H9 (cell line): ENCODE measurements around the gene ROBO1. TPM values are rescaled to one million over a fixed set of nuclear protein-coding genes. Genes with fewer than 3 reads are reported as not detected.

Experiments used
- DNase-seq: peaks from one replicate; pipeline ENCODE4 v3.0.0-alpha.2; 2017
- H2AFZ ChIP-seq: one replicate; pipeline ENCODE4 v1.6.1; 2013; ENCODE audit warnings: mild to moderate bottlenecking, low read length, control low read depth, moderate library complexity
- H2AK5ac ChIP-seq: 2 replicates; pipeline ENCODE4 v1.6.1; 2013; ENCODE audit warnings: low read length, control low read depth, mixed read lengths; ENCODE audit not compliant: insufficient read length
- H2BK120ac ChIP-seq: one replicate; pipeline ENCODE4 v1.6.1; 2013; ENCODE audit warnings: low read depth, mild to moderate bottlenecking, low read length, control low read depth, inconsistent platforms; ENCODE audit not compliant: poor library complexity, severe bottlenecking
- H2BK12ac ChIP-seq: 2 replicates; pipeline ENCODE4 v1.6.1; 2013; ENCODE audit warnings: low read length, control low read depth, mixed read lengths, low read depth; ENCODE audit not compliant: insufficient read length
- H2BK15ac ChIP-seq: 2 replicates; pipeline ENCODE4 v1.6.1; 2013; ENCODE audit warnings: low read depth, low read length, control low read depth
- H2BK20ac ChIP-seq: one replicate; pipeline ENCODE4 v1.6.1; 2013; ENCODE audit warnings: low read depth, mild to moderate bottlenecking, low read length, control low read depth, inconsistent platforms; ENCODE audit not compliant: poor library complexity, severe bottlenecking
- H2BK5ac ChIP-seq: 2 replicates; pipeline ENCODE4 v1.6.1; 2013; ENCODE audit warnings: low read length, control low read depth, mixed read lengths; ENCODE audit not compliant: insufficient read length
- H3K14ac ChIP-seq: 2 replicates; pipeline ENCODE4 v1.6.1; 2013; ENCODE audit warnings: low read length, control low read depth; ENCODE audit not compliant: insufficient read depth
- H3K18ac ChIP-seq: 2 replicates; pipeline ENCODE4 v1.6.1; 2013; ENCODE audit warnings: low read depth, mild to moderate bottlenecking, mixed read lengths, low read length, control low read depth; ENCODE audit not compliant: insufficient read length
- H3K23ac ChIP-seq: 2 replicates; pipeline ENCODE4 v1.6.1; 2013; ENCODE audit warnings: low read length, control low read depth, mixed read lengths, low read depth; ENCODE audit not compliant: insufficient read length
- H3K23me2 ChIP-seq: 2 replicates; pipeline ENCODE4 v1.6.1; 2013; ENCODE audit warnings: low read depth, mild to moderate bottlenecking, mixed read lengths, low read length, control low read depth; ENCODE audit not compliant: insufficient read length, poor library complexity, severe bottlenecking
- H3K27ac ChIP-seq: 2 replicates; pipeline ENCODE4 v1.5.1; 2013; ENCODE audit warnings: low read length, control low read depth, mixed read lengths, low read depth; ENCODE audit not compliant: insufficient read length
- H3K27me3 ChIP-seq: 2 replicates; pipeline ENCODE4 v1.6.1; 2013; ENCODE audit warnings: low read length, control low read depth, inconsistent platforms; ENCODE audit not compliant: insufficient read depth
- H3K4ac ChIP-seq: 2 replicates; pipeline ENCODE4 v1.6.1; 2013; ENCODE audit warnings: low read depth, mild to moderate bottlenecking, control low read depth, inconsistent platforms, low read length, moderate library complexity
- H3K4me1 ChIP-seq: 2 replicates; pipeline ENCODE4 v1.6.1; 2013; ENCODE audit warnings: low read length, control low read depth, inconsistent platforms; ENCODE audit not compliant: insufficient read depth
- H3K4me2 ChIP-seq: 2 replicates; pipeline ENCODE4 v1.6.1; 2013; ENCODE audit warnings: low read length, control low read depth, mixed read lengths; ENCODE audit not compliant: insufficient read length, insufficient read depth
- H3K56ac ChIP-seq: 2 replicates; pipeline ENCODE4 v1.6.1; 2013; ENCODE audit warnings: low read depth, mild to moderate bottlenecking, mixed read lengths, low read length, control low read depth; ENCODE audit not compliant: insufficient read length
- H3K79me1 ChIP-seq: 2 replicates; pipeline ENCODE4 v1.6.1; 2013; ENCODE audit warnings: low read depth, mild to moderate bottlenecking, moderate library complexity, low read length, control low read depth, inconsistent platforms; ENCODE audit not compliant: insufficient read depth, poor library complexity, severe bottlenecking
- H3K79me2 ChIP-seq: 2 replicates; pipeline ENCODE4 v1.6.1; 2013; ENCODE audit warnings: low read length, control low read depth, inconsistent platforms; ENCODE audit not compliant: insufficient read depth
- H3K9ac ChIP-seq: 2 replicates; pipeline ENCODE4 v1.6.1; 2013; ENCODE audit warnings: low read length, control low read depth, mixed read lengths; ENCODE audit not compliant: insufficient read length; ENCODE audit errors: extremely low read depth
- H3K9me3 ChIP-seq: one replicate; pipeline ENCODE4 v1.6.1; 2013; ENCODE audit warnings: low read depth, low read length, inconsistent platforms; ENCODE audit not compliant: control insufficient read depth
- H3T11ph ChIP-seq: one replicate; pipeline ENCODE4 v1.6.1; 2013; ENCODE audit warnings: mild to moderate bottlenecking, low read length, control low read depth, inconsistent platforms
- H4K20me1 ChIP-seq: one replicate; pipeline ENCODE4 v1.6.1; 2013; ENCODE audit not compliant: control insufficient read depth, insufficient read length, insufficient read depth
- H4K5ac ChIP-seq: 2 replicates; pipeline ENCODE4 v1.6.1; 2013; ENCODE audit warnings: low read depth, mild to moderate bottlenecking, mixed read lengths, low read length, control low read depth; ENCODE audit not compliant: insufficient read length
- H4K8ac ChIP-seq: replicated peaks from 2 replicates; pipeline ENCODE4 v1.6.1; 2013; ENCODE audit warnings: low read length, control low read depth, mixed read lengths, low read depth; ENCODE audit not compliant: insufficient read length
- H4K91ac ChIP-seq: 2 replicates; pipeline ENCODE4 v1.6.1; 2013; ENCODE audit warnings: low read depth, mild to moderate bottlenecking, moderate library complexity, mixed read lengths, low read length, control low read depth; ENCODE audit not compliant: insufficient read length
- H3K27ac Mint-ChIP-seq, 3 experiments: 2 replicates in 2 of 3; 3 replicates in 1 of 3; pipeline ENCODE4 v1.8.0; 2020 to 2021; ENCODE audit warnings: mixed read lengths in 3 of 3, mild to moderate bottlenecking in 1 of 3, moderate library complexity in 1 of 3
- H3K27me3 Mint-ChIP-seq: 2 replicates; pipeline ENCODE4 v1.8.0; 2021; ENCODE audit warnings: low read depth, mild to moderate bottlenecking, moderate library complexity, mixed read lengths
- H3K36me3 Mint-ChIP-seq, 3 experiments: 2 replicates in 2 of 3; 3 replicates in 1 of 3; pipeline ENCODE4 v1.8.0; 2020 to 2021; ENCODE audit warnings: low read depth in 3 of 3, mixed read lengths in 3 of 3; ENCODE audit not compliant: insufficient read depth in 1 of 3
- H3K4me1 Mint-ChIP-seq, 2 experiments: 2 replicates each; pipeline ENCODE4 v1.8.0; 2020; ENCODE audit warnings: mixed read lengths in 2 of 2
- H3K4me3 Mint-ChIP-seq, 2 experiments: 2 replicates in 1 of 2; 3 replicates in 1 of 2; pipeline ENCODE4 v1.8.0; 2020 to 2021; ENCODE audit warnings: mild to moderate bottlenecking in 2 of 2, mixed read lengths in 2 of 2, moderate library complexity in 1 of 2
- H3K9me3 Mint-ChIP-seq, 2 experiments: 2 replicates in 1 of 2; 3 replicates in 1 of 2; pipeline ENCODE4 v1.8.0; 2020; ENCODE audit warnings: mild to moderate bottlenecking in 2 of 2, mixed read lengths in 2 of 2, moderate library complexity in 1 of 2
- WGBS: extraction: QIAGEN DNeasy Blood & Tissue Kit; methylation state at CpG from one replicate; pipeline ENCODE4 v1.1.7; 2013; ENCODE audit warnings: missing lambda C conversion rate, low lambda C conversion rate, mixed read lengths; ENCODE audit not compliant: insufficient read length; ENCODE audit errors: extremely low coverage; 5-methylcytosine and 5-hydroxymethylcytosine counted together
- total RNA-seq: library from RNA; stranded (reverse); gene quantifications from 2 replicates; pipeline ENCODE4 v1.2.1, GENCODE V29; 2021
- TF ChIP-seq, protein P1 (sequence below): fragments of 200-600 bp; sonication (generic); conservative IDR thresholded peaks from 3 replicates; pipeline ENCODE4 v1.8.0; 2021; ENCODE audit warnings: antibody characterized with exemption, mild to moderate bottlenecking

ROBO1 gene
- total RNA-seq, 1 experiment from 2014 or later: 62.7 TPM

DNA sequence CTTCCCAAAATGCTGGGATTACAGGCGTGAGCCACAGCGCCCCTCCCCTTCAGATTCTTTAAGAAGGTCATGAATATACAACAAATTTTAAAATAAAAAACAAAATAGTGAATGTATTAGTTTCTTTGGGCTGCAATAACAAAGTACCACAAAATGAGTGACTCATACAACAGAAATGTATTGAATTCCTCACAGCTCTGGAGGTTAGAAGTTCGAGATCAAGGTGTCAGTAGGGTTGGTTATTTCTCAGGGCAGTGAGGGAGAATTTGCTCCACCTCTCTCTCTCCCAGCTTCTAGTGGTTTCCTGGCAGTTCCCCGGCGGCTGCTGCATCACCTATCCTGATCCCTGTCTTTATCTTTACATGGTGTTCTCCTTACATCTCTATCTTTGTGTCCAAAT lies 804.0 kb downstream of the ROBO1 start:
- Mint-ChIP-seq H3K4me3 (no peak overlapping the region), H3K9me3 (peaks cover 3 to 6% of the 10 kb centered on the region in 2 experiments; a peak in 4 of 5 replicates), H3K4me1 (peaks cover 4 to 7% of the 10 kb centered on the region in 2 experiments; a peak in 2 of 4 replicates), H3K27ac (no peak overlapping the region), H3K27me3 (no peaks in the 10 kb centered on the region), H3K36me3 (peaks cover 10 to 28% (median 15%) of the 10 kb centered on the region in 3 experiments)
- Histone ChIP-seq H3K56ac (no peak overlapping the region), H3K4me1 (no peaks in the 10 kb centered on the region), H2AK5ac (no peak overlapping the region), H3K4me2 (no peak overlapping the region), H3K18ac (no peak overlapping the region), H2BK12ac (no peak overlapping the region), H3K14ac (no peak overlapping the region), H4K20me1 (no peaks in the 10 kb centered on the region), H3K4ac (no peak overlapping the region), H4K8ac (no peak overlapping the region), H2BK120ac (no peak overlapping the region), H3K23ac (no peak overlapping the region), H3T11ph (no peak overlapping the region), H3K23me2 (no peaks in the 10 kb centered on the region), H3K9ac (no peak overlapping the region), H3K27me3 (no peaks in the 10 kb centered on the region), H3K27ac (no peak overlapping the region), H2BK5ac (no peak overlapping the region), H4K91ac (no peak overlapping the region), H3K79me1 (peaks cover 5% of the 10 kb centered on the region), H2BK15ac (no peak overlapping the region), H3K79me2 (no peaks in the 10 kb centered on the region), H4K5ac (no peak overlapping the region), H2AFZ (no peak overlapping the region), H2BK20ac (no peak overlapping the region), H3K9me3 (no peaks in the 10 kb centered on the region)
- no peak for DNase-seq
- WGBS: no CpG with 5 or more reads among the region's 5 CpGs
- TF ChIP-seq, protein P1, sequence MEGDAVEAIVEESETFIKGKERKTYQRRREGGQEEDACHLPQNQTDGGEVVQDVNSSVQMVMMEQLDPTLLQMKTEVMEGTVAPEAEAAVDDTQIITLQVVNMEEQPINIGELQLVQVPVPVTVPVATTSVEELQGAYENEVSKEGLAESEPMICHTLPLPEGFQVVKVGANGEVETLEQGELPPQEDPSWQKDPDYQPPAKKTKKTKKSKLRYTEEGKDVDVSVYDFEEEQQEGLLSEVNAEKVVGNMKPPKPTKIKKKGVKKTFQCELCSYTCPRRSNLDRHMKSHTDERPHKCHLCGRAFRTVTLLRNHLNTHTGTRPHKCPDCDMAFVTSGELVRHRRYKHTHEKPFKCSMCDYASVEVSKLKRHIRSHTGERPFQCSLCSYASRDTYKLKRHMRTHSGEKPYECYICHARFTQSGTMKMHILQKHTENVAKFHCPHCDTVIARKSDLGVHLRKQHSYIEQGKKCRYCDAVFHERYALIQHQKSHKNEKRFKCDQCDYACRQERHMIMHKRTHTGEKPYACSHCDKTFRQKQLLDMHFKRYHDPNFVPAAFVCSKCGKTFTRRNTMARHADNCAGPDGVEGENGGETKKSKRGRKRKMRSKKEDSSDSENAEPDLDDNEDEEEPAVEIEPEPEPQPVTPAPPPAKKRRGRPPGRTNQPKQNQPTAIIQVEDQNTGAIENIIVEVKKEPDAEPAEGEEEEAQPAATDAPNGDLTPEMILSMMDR: no peak
